ENCODE data around the gene PRDX1. TPM values are rescaled to one million over a fixed set of nuclear protein-coding genes. Genes with fewer than 3 reads are reported as not detected.

Gene PRDX1
- total and polyA plus RNA-seq, 2 of the 8 experiments (the other 6 are each of a cell fraction or from before 2014, with no cell fraction given): 1,165 to 1,418 TPM

GRCh38 chr1:45541193-45541592 is 19.5 kb upstream of the PRDX1 start:
- no peaks in the 10 kb centered on the region for H3K79me1 ChIP-seq (ENCODE audit: low read depth, low read length)

More at GRCh38 chr1:45541193-45541592, 19.5 kb upstream of the PRDX1 start:
- Histone ChIP-seq H3K4me3 (ENCODE audit: extremely low read depth in 1 of 4, insufficient read depth in 2 of 4, low read depth in 3 of 4, low read length in 4 of 4) (no peak overlapping the region), H2BK15ac (ENCODE audit: low read length) (no peak overlapping the region), H3K79me2 (ENCODE audit: control insufficient read depth in 1 of 2, insufficient read depth in 2 of 2, low read length in 2 of 2) (no peaks in the 10 kb centered on the region), H4K20me1 (replicated peaks in 1 of 2; ENCODE audit: control insufficient read depth in 1 of 2, insufficient read depth in 2 of 2, low read length in 2 of 2) (no peaks in the 10 kb centered on the region), H2BK120ac (replicated peaks; ENCODE audit: low read depth, low read length) (no peak overlapping the region), H3K36me3 (ENCODE audit: control insufficient read depth in 2 of 4, insufficient read depth in 4 of 4, low read length in 3 of 4) (no peaks in the 10 kb centered on the region), H2AK5ac (ENCODE audit: low read depth, low read length) (no peak overlapping the region), H2BK20ac (ENCODE audit: low read length) (no peak overlapping the region), H3K23ac (ENCODE audit: insufficient read length) (no peak overlapping the region), H3K56ac (replicated peaks; ENCODE audit: insufficient read length, low read depth, low read length) (no peak overlapping the region), H3K23me2 (ENCODE audit: low read depth, low read length) (no peaks in the 10 kb centered on the region), H3K14ac (ENCODE audit: insufficient read length) (no peak overlapping the region), H4K91ac (replicated peaks; ENCODE audit: insufficient read length, low read length) (no peak overlapping the region), H2BK12ac (ENCODE audit: low read depth, low read length) (no peak overlapping the region), H2BK5ac (ENCODE audit: low read depth, low read length) (no peak overlapping the region), H4K5ac (ENCODE audit: insufficient read length, low read depth, low read length) (no peak overlapping the region), H3K9me3 (ENCODE audit: insufficient read depth in 2 of 2, low read depth in 1 of 2, low read length in 1 of 2) (no peaks in the 10 kb centered on the region), H3K18ac (ENCODE audit: extremely low read depth, low read length) (no peak overlapping the region), H3K27ac (ENCODE audit: low read depth, low read length) (no peak overlapping the region), H4K8ac (ENCODE audit: extremely low read depth, insufficient read depth, low read length) (no peak overlapping the region), H2AFZ (ENCODE audit: low read length) (no peak overlapping the region), H3K4me1 (replicated peaks in 1 of 4; ENCODE audit: control insufficient read depth in 3 of 4, insufficient read depth in 4 of 4, low read length in 3 of 4) (peaks cover 0 to 5% (median 2%) of the 10 kb centered on the region in 4 experiments; a peak in 4 of 7 replicates), H3K9ac (replicated peaks in 1 of 4; ENCODE audit: extremely low read depth in 1 of 4, low read depth in 3 of 4, low read length in 3 of 4) (no peak overlapping the region), H3K27me3 (replicated peaks in 1 of 4; ENCODE audit: control insufficient read depth in 3 of 4, extremely low read depth in 1 of 4, insufficient read depth in 3 of 4, low read length in 3 of 4) (no peaks in the 10 kb centered on the region), H3K4me2 (ENCODE audit: insufficient read depth in 1 of 2, low read depth in 2 of 2, low read length in 2 of 2) (no peak overlapping the region), H3K4ac (replicated peaks; ENCODE audit: insufficient read length, low read depth, low read length) (no peak overlapping the region)
- no peak for TF ChIP-seq HDAC6 (IDR thresholded peaks at IDR 0.05; ENCODE audit: low read depth, low read length)
- TF ChIP-seq ZNF274 (IDR thresholded peaks at IDR 0.05; ENCODE audit: borderline replicate concordance, extremely low read depth, low read length): no peak
- no peak for TF ChIP-seq EGR1 (IDR thresholded peaks at IDR 0.05; ENCODE audit: borderline replicate concordance, low read depth, low read length)
- no peak for TF ChIP-seq PHF8 (conservative IDR thresholded peaks at IDR 0.05; ENCODE audit: low read depth, low read length)
- TF ChIP-seq, protein P1, sequence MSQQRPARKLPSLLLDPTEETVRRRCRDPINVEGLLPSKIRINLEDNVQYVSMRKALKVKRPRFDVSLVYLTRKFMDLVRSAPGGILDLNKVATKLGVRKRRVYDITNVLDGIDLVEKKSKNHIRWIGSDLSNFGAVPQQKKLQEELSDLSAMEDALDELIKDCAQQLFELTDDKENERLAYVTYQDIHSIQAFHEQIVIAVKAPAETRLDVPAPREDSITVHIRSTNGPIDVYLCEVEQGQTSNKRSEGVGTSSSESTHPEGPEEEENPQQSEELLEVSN (IDR thresholded peaks at IDR 0.05): no peak
- TF ChIP-seq JUN (IDR thresholded peaks at IDR 0.05; ENCODE audit: low read depth, low read length): no peak
- no peak for TF ChIP-seq KDM5A (IDR thresholded peaks at IDR 0.05; ENCODE audit: low read length)
- no peak for TF ChIP-seq JUND (IDR thresholded peaks at IDR 0.05; ENCODE audit: low read length)
- no peak for TF ChIP-seq ASH2L (IDR thresholded peaks at IDR 0.05; ENCODE audit: low read length)
- no peak for TF ChIP-seq RXRA (IDR thresholded peaks at IDR 0.05; ENCODE audit: insufficient read depth, low read depth, low read length)
- no peak for TF ChIP-seq KDM4A (IDR thresholded peaks at IDR 0.05; ENCODE audit: low read depth, low read length, severe bottlenecking)
- TF ChIP-seq POLR2AphosphoS5 (IDR thresholded peaks at IDR 0.05; ENCODE audit: low read depth, low read length): no peak
- no peak for FAIRE-seq
- ChIA-PET CTCF (ENCODE audit: partially characterized antibody) (no interaction called here), POLR2A (ENCODE audit: partially characterized antibody) (interaction anchor here (1.1 to 35.7 kb wide), 3 partner anchors 10 to 20 kb away, joined by 6 to 741 read pairs (median 10); partner anchors contain the start of genes AKR1A1 and PRDX1)
- WGBS, 2 experiments (ENCODE audit: extremely low coverage in 1 of 2, insufficient coverage in 1 of 2, insufficient read length in 1 of 2, insufficient replicate concordance in 2 of 2, low coverage in 1 of 2, low lambda C conversion rate in 2 of 2, missing lambda C conversion rate in 1 of 2): 100% methylated on average over 1 of the region's 1 CpG; no CpG with 5 or more reads in 1 of the 2 experiments
- DNase-seq (ENCODE audit: low read depth in 1 of 2, low spot score in 2 of 2): no peak

All from H1 (cell line).